GM12872 (cell line): Measurements from ENCODE around the gene FBXO45.
A peak's percentile ranks its signal among the peaks of the same experiment; 100 is the strongest.

Experiments
- TF ChIP-seq, protein P1 (sequence below): IDR thresholded peaks from 3 replicates; pipeline ENCODE4 v1.5.1; 2011; ENCODE audit warnings: low read depth, mild to moderate bottlenecking, low read length, moderate library complexity; ENCODE audit not compliant: insufficient read depth

Gene FBXO45

DNA sequence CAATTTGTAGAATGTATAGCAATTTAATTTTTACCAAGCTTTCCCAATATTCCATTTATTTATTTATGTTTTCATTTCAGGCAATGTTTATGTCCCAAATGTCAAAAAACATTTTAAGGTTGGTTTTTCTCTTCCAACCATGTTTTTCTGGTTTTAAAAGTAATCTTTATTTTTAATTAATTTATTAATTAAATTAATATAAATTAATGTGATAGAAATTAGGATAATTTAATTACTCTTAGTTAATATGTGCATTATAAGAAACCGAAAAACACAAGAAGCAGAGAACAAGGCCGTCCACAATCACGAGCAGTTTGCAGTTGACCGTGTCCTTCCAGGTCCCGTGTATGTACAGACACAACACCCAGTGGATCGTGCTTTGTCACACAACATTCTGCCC lies 34.2 kb downstream of the FBXO45 start:
- TF ChIP-seq, protein P1, sequence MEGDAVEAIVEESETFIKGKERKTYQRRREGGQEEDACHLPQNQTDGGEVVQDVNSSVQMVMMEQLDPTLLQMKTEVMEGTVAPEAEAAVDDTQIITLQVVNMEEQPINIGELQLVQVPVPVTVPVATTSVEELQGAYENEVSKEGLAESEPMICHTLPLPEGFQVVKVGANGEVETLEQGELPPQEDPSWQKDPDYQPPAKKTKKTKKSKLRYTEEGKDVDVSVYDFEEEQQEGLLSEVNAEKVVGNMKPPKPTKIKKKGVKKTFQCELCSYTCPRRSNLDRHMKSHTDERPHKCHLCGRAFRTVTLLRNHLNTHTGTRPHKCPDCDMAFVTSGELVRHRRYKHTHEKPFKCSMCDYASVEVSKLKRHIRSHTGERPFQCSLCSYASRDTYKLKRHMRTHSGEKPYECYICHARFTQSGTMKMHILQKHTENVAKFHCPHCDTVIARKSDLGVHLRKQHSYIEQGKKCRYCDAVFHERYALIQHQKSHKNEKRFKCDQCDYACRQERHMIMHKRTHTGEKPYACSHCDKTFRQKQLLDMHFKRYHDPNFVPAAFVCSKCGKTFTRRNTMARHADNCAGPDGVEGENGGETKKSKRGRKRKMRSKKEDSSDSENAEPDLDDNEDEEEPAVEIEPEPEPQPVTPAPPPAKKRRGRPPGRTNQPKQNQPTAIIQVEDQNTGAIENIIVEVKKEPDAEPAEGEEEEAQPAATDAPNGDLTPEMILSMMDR, result no peak

DNA sequence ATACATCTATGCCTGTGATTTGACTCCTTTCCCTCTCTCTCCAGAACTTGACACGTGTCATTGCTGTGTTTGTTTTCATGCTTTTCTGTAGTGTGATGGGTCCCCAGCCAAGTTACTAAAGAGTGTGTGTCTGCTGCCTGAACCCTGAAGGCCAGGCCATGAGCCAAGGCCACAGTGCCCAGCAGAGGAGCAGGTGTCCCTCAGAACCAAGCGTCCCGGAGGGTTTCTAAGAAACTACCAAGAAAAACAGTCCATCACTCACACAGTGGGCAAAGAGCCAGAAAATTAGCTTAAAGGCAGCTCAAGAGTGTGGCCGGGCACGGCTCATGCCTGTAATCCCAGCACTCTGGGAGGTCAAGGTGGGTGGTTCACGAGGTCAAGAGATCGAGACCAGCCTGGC lies 35.2 kb downstream of the FBXO45 start:
- TF ChIP-seq, protein P1, result no peak

DNA sequence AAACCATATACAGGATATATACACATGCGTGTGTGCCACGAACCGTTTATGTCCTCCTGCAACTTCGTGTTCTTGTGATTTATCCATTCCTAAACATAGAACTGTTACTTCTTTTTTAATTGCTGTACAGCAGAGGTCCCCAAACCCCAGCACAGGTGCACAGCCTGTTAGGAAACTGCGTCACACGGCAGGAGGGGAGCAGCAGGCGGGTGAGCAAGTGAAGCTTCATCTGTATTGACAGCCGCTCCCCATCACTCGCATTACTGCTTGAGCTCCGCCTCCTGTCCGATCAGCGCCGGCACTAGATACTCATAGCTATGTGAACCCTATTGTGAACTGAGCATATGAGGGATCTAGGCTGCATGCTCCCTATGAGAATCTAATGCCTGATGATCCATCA lies 36.1 kb downstream of the FBXO45 start:
- TF ChIP-seq, protein P1, result no peak

DNA sequence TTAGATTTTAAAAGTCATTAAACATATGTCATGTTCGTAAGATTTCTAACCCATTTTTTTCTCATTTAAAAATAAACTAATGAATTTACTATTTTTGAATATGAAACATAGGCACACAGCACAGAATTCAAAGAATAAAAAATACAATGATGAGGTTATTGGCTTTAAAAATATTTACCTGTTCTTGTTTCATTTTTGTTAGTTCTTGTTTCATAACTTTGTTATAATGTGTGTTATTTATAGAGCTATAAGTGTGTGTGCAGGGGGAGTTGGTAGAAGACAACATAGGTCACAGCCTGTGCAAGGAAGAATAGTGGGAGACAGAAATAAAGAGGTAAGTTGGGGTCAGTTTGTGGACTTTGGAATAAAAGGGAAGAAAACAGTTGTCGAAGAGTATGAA lies 40.2 kb downstream of the FBXO45 start:
- TF ChIP-seq, protein P1, result no peak

DNA sequence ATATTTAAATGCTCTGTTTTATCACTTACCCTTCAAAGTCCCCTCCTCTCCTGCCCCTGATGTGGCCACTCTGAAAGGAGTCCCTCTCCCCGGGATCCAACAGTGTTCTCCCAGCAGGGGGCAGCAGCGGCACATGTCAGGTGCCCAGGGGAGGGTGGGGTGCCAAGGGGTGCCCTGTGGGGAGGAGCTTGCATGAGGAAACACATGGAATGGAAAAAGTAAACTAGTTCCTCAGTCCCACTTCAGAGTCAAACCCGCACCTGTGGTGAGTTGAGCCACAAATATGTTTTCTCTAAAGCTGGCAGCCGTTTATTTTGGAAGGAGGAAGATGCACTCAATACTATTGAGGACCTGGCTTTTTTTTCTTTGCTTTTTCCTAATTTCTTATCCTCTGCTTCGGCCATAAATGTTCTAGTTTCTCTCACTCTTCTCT lies 40.9 kb downstream of the FBXO45 start:
- TF ChIP-seq, protein P1, result peak; percentile 75

DNA sequence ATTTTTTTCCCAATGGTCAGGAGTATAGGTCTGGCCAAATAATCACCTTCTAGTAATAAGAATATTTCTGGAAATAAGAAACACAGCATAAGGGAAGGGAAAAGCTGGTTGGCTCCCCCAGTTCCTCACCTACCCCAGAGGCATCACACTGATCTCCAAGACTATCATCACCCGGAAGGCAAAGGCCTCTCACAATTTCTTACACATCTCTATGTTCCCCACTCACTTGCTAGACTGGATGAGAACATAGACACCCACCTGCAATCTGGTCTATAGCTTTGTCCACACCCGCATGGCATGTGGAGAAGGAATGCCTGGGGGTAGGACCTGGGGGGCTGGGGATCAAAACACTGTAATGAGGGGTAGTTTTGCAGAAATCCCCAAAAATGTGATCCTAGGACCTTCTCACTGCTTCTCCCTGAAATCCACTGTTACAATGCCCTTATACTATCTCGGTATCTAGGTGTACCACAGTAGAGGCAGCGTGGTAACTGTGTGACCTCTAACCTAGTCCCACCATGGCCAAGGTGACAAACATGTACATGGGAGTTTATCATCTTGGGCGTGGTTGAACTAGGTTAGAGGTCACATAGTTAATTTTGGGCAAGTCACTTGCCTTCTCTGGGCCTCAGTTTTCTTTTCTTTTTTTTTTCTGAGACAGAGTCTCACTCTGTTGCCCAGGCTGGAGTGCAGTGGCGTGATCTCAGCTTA lies 41.5 kb downstream of the FBXO45 start:
- TF ChIP-seq, protein P1, result no peak

DNA sequence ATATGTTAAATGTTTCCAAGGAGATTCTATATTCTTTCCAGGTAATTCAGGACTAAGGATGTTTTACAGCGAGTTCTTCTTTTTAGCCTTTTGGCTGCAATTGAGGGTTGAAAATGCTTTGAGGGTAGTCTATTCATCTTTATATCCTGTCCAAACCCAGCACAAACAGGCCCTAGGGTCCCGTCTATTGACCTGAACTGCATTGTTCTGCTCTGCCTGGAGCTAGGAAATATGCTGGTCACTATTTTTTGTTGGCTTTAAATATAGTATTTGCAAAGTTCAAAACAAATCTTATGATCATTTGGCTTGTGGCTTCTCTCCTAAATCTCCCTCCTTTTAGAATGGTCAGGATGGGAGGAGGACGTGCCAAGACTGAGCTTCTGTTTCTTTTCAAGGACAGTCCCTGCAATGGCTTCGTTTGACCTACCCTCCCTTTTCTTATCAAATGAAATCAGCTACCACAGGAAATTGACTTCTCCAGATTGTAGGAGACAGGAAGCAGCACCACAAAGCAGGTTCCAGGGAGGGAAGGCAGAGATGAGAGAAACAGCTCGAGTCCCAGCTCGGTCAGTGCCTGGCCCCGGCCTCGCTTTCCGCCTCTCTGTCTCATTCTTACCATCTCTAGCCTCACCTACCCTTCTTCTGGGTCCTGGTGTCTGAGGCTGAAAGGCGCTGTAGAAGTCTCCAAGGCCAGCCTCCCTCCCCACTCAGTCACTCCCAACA lies 43.5 kb downstream of the FBXO45 start:
- TF ChIP-seq, protein P1, result no peak
